Omental fat pad (tissue), 4 donors: ENCODE results near the gene FBXO31. TPM values are rescaled to one million over a fixed set of nuclear protein-coding genes. Genes with fewer than 3 reads are reported as not detected.

Source experiments
- ATAC-seq: fragments of 150-250 bp; one replicate; pipeline ENCODE4 v1.9.1; 2016; ENCODE audit warnings: mild to moderate bottlenecking, moderate library complexity; ENCODE audit not compliant: low FRiP score
- DNase-seq: peaks from one replicate; pipeline ENCODE4 v3.0.0-alpha.2; 2019; ENCODE audit warnings: low spot score
- CTCF ChIP-seq, 3 donors: fragments of 450-650 bp; IDR thresholded peaks; one replicate each; pipeline ENCODE4 v1.5.1; 2016 to 2017; ENCODE audit warnings: antibody characterized with exemption in 3 of 3, mild to moderate bottlenecking in 3 of 3, moderate library complexity in 2 of 3
- total RNA-seq, 4 donors: library from RNA; depleted of rRNA; stranded (reverse); fragments of >200 nt; gene quantifications; one replicate each; pipeline ENCODE4 v1.1.0, GENCODE V29; 2016

Gene FBXO31
- total RNA-seq, 4 donors from 2014 or later: 32.8 to 187 (median 61.9) TPM

DNA sequence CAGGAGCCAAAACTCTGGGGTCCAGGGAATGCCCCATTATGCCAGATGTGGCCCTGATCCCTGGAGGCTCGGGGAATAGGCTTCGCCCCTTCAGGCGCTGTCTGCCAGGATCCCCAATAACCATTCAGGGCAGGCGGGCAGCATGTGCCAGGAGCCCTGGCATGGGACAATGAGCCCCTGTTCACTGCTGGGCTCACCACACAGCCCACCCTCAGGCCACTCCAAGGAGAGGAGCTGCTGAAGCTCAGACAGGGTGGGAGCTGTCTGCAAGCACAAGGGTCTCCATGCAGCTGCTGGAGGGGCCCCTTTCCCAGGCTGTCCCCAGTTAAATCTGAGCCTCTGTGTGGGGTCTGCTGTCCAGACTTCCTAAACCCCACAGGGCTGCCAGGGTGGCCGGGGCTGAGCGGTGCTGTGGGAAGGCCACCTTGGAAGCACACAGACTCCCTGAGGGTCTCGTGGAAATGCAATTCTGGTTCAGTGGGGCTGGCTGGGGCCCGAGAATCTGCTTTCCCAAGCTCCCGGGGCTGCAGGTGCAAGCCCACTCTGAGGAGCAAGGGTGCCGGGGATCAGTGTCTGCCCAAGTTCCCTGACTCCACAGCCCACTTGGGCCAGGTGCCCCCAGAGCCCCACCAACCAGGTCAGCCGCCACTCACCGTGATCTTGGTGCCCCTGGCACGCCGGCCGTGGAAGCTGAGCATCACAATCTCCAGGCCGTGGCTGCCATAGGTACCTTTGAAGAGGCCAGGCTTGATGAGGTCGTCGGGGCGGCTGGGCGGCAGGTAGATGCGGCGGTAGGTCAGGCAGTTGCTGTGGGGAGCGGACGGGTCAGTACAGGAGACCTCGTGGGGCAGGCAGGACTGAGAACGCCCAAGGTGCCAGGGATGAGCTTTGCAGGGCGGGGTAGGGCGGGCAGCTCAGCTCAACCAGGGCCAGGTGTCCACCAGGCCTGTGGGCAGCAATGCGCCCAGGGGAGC lies 48.6 kb downstream of the FBXO31 start:
- no peak for DNase-seq
- no peak for ATAC-seq
- TF ChIP-seq CTCF (IDR thresholded peaks at IDR 0.05): no peak

GRCh38 chr16:87333581-87334331 lies 49.8 kb downstream of the FBXO31 start:
- no peak for DNase-seq
- no peak for TF ChIP-seq CTCF (IDR thresholded peaks at IDR 0.05)
- no peak for ATAC-seq

DNA sequence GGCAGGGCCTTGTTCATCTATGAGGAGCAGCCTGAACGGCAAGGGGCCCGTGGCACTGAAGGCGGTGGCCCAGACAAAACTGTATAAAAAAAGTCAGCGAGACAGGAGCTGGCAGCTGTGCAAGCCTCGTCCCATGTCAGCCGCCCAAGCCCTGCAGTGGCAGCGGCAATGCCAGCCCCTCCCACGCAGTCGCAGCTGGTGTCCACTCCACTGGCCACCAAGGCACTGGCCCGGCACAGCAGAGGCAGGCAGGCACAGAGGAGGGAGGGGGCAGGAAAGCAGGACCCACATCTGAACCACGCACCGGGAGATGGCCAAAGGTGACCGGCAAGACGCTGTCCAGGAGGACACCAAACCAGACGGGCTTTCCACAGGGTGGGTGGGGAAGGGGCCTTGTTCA lies 50.5 kb downstream of the FBXO31 start:
- ATAC-seq (no peak), DNase-seq (no peak)
- TF ChIP-seq CTCF (IDR thresholded peaks at IDR 0.05): no peak

DNA sequence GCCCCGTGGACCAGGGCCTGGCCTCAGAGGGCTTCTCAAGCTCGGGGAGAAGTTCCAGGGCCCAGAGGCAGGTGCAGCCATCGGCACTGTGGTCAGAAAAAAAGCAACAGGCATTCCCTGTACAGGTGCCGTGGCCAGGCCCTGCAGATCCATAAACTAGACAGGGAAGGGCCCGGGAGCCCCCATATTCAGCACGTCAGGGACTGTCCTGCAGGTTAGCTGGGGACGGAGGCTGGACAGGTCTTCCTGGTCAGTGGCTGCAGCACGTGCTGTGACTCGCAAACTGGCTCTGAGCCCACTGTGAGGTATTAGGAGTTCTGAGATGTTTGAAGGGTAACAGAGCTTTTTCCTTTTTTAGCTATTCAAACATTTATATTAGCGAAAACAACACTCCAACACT lies 51.4 kb downstream of the FBXO31 start:
- DNase-seq (no peak), ATAC-seq (no peak)
- no peak for TF ChIP-seq CTCF (IDR thresholded peaks at IDR 0.05)

- no peak for ATAC-seq
- no peak for TF ChIP-seq CTCF (IDR thresholded peaks at IDR 0.05)
- DNase-seq: no peak
Measured at GRCh38 chr16:87331241-87331801, 52.3 kb downstream of the FBXO31 start.

- no peak for DNase-seq
- ATAC-seq: no peak
- no peak for TF ChIP-seq CTCF (IDR thresholded peaks at IDR 0.05)
Measured at GRCh38 chr16:87330646-87331045, 52.9 kb downstream of the FBXO31 start.
